Forelimb muscle (tissue), 1 donor: Measurements from ENCODE around the gene TNMD. TPM values are rescaled to one million over a fixed set of nuclear protein-coding genes. Genes with fewer than 3 reads are reported as not detected.
A peak's percentile ranks its signal among the peaks of the same experiment; 100 is the strongest.
"Not testable (repeated sequence)": the region's sequence is repeated elsewhere in the genome, so short reads cannot be mapped to it uniquely, and the experiment has no call there.

Source experiments
- DNase-seq: peaks from one replicate; pipeline ENCODE4 v3.0.0-alpha.2; 2013; ENCODE audit warnings: low read depth
- polyA plus RNA-seq: library from polyadenylated mRNA; unstranded; fragments of 120-200 nt; gene quantifications from one replicate; pipeline ENCODE4 v1.2.1, GENCODE V29; 2013; ENCODE audit not compliant: insufficient read length

The TNMD gene
- polyA plus RNA-seq = 68.7 TPM

DNA sequence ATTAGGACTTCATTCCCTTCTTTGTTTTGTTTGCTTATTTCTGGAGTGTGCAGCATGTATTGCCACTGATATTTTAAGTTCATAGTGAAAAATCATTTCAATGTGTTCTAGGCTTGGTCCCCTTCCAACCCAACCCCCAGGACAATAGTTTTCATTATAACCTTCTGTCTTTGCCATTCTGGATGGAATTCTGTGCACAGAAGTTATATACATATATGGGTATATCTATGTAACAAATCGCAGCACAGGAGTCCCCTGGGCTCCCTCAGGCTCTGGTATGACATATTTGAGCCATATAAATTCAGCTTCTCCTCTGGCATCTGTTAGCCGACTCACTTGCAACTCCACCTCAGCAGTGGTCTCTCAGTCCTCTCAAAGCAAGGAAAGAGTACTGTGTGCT, at the start of gene TNMD:
Gene TNMD (plus strand): TSS at position 326 of the 400 bp plus-strand sequence. CDS start 83 bp downstream, outside the sequence.
- no peak for DNase-seq

DNA sequence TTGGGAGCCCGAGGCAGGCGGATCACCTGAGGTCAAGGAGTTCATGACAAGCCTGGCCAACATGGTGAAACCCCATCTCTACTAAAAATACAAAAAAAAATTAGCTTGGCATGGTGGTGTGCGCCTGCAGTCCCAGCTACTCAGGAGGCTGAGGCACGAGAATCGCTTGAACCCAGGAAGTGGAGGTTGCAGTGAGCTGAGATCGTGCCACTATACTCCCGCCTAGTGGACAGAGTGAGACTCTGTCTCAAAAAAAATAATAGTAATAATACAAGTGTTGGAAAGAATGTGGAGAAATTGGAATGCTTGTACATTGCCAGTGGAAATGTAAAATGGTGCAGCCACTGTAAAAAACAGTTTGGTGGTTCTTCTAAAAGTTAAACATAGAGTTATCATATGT, 19.2 kb upstream of the TNMD start:
- DNase-seq = not testable (repeated sequence)

DNA sequence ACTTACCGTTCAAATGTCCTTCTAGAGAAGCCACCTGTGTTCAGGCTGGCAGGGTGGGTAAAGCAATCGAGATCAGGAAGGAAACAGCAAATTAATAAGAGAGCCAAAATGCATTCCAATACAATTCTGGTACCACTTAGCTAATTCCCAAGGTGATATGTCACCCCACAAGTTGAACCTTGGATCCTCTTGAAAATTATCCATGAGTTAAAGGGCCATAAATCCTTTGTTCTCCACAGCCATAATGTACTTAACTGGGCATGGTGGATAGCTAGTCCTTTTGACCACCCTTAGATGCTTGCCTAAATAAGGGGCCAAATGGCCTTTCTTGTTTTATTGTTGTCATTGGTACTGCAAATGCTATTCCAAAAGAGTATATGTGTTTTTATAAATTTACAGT, 2.0 kb downstream of the TNMD start:
- DNase-seq = no peak

DNA sequence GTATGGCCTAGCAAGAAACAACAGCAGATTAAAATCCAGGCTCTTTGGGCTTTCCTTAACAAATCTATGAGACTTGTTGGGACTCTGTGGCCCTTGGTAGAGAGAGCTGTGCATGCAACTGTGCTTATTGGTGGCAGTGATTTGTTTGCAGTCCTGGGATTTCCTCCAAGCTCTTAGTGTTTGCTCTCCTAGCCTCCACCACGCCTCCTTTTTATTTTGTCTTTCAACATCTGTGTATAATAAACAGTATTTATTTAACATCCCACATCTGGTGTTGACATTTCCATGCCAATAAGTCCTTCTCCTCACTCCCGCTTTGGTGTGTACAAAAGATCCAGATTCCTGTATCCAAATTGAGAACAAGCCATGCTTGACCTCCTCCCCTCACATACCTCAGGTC, 3.1 kb downstream of the TNMD start:
- DNase-seq = no peak

DNA sequence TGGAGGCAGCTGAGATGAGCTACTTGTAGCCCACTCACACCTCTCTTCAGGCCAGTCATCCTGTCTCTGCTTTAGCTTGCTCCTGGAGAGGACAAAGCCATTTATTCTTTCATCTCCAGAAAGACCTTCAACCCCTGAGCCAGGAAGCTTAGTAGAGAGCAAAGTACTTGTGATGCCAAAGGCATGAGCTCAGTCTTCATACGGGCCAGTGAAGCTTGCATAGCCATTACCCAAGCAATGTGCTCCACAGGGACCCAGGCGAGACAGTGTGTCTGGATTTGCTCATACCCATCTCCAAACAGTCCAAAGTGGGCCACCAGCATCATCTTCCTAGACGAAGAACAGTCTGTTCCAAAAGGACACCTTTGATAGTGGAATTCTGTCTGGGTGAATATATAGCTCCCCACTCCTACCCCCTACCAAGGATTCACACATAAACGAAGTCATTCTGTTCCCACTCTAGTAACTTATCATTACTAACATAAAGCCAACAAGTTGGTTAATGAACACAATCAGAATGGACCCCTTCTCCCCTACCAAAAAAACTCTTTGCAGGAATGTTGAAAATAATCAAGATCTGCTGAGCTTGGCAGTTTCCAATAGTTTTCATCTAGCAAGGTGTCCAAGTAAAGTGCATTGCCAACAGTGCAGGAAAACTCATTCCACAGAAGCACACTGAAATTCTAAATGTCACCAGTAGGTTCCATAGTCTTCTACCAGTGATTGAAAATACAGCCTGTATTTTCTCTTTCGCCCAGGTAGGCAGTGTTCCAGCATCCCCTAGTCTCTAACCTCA, 6.7 kb downstream of the TNMD start:
- no peak for DNase-seq

DNA sequence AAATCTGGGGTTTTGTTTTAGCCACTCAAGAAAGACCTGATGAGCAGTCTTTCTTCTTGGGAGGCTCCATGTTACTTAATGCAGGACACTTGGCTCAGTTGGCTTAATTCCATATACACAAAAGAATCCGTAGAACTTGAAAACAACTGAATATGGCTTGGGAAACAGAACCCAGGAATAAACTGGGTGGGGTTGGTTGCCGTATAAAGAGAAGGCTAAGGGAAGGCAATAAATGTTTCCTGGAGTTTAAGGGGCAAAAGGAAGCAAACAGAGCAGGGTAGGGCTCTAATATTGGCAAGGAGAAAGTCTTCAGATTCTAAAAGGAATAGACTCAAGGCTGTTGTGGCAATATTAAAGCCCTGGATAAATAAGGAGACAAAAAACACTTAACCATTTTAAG, 8.4 kb downstream of the TNMD start:
- DNase-seq = no peak

DNA sequence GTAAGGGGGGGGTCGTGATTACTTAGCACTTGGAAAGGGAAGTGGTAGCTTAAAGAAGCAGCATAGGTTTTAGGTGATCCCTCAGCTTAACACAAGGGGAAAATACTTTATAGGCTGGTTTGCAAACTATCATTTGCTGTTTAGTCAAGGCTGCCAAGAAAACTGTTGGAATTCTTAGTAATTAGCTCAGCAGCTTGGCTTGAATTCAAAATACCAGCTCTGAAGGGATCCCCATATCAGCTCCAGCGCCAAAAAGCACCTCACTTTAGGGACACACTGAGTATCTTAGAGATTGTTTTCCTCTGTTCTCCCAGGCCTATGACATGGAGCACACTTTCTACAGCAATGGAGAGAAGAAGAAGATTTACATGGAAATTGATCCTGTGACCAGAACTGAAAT, 8.8 kb downstream of the TNMD start:
- no peak for DNase-seq

DNA sequence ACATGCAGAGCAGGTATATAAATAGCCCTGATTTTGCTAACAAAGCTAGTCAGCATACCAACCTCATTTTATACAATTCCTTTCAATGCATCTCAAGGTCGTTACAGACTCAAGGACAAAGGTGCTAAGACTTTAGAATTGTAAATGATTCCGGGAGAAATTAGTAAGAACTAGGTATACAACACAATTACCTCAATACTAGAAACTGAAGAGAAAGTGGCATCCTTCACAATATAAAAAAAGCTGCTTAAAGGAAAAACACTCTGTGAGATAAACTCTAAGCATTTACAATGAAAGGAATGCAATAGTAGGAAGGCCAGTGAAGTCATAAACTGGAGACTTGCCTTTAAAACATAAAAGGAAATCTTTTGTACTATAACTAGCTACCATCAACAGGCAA, 11.9 kb downstream of the TNMD start:
- no peak for DNase-seq

DNA sequence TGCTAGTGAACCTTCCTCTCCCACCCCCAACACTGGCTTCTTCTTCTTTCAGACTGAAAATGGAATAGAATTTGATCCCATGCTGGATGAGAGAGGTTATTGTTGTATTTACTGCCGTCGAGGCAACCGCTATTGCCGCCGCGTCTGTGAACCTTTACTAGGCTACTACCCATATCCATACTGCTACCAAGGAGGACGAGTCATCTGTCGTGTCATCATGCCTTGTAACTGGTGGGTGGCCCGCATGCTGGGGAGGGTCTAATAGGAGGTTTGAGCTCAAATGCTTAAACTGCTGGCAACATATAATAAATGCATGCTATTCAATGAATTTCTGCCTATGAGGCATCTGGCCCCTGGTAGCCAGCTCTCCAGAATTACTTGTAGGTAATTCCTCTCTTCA, 14.7 kb downstream of the TNMD start:
- no peak for DNase-seq

DNA sequence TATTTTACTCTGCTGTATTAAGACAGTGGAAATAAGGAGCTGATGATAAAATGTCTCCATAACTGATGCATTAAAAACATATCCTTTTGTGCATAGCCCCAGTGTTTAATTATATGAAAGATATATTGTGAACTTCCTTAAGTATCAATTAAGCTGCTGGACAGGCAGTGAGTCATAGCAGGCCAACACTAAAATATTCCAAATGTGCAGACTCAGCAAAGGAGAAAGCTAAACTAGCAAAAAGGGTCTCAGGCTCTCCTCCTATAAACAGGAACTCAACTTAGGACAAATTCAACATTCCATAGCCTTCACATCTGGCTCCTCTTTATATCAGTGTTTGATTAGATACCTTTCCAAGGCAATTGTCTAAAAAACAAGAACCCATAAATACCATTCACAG, 15.6 kb downstream of the TNMD start:
- no peak for DNase-seq

DNA sequence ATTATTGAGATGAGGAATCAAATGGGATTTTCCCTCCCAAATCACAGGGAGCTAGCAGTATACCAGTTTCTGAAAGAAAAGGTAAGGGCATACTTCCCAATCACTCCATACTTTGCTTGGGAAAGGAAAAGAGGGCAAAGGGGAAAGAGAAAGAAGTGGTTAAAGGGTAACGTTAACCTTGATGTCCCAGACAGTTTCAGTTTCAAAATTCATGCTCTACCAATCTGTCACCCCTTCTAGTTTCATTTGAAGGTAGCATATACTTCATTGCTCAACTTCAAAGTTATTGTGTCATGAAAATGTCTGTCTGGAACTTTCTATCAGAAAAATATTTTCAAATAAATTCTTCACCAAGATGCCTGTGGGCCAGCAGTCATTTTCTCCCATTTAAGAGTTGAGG, 16.0 kb downstream of the TNMD start:
- DNase-seq = no peak

DNA sequence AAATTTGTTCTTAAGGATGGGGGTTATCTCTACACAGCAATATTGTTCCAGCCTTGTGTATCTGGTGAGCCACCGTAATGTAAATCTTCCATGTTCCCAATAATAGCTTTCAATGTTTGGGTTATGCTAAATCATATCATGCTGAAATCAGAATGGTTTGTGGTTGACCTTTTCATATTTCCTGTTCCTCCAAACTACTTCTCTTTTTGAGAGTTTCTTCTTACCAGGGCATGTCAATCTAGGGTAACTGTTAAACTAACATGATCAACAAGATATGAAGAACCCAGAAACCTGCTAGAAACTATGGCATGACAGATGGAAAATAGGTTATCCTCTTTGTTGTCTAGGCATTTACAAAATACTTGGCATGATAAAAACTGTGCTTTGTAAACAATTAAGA, 22.0 kb downstream of the TNMD start:
- DNase-seq = no peak

DNA sequence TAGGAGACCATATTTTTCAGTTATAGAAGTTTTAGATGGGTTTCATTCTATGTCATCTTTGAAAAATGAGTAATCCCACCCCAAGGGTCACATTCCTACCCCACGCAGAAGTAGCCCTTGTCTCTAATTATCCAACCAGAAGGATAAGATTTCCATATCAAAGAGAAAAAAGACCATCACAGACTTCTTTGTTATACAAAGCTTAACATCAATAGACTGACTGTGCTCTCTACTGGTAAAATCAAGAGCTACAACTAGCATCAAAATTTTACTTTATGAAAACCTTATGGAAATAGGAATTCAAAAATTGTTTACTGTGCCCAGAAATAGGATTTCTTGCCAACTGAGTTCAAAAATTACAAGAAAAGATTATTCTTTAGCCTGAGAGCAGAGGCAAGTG, 24.9 kb downstream of the TNMD start:
- DNase-seq = no peak

DNA sequence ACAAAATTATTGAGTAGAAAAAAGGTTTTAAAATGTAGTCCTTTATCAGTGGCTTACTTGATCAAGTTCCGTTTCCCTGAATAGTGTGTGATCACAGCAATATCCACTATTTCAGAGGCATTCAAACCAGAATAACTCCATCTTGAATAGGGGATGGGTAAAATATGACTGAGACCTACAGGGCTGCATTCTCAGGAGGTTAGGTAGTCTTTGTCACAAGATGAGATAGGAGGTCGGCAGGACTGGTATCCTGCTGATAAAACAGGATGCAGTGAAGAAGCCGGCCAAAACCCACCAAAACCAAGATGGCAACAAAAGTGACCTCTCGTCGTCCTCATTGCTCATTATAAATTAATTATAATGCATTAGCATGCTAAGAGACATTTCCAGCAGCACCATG, 27.2 kb downstream of the TNMD start:
- no peak for DNase-seq

DNA sequence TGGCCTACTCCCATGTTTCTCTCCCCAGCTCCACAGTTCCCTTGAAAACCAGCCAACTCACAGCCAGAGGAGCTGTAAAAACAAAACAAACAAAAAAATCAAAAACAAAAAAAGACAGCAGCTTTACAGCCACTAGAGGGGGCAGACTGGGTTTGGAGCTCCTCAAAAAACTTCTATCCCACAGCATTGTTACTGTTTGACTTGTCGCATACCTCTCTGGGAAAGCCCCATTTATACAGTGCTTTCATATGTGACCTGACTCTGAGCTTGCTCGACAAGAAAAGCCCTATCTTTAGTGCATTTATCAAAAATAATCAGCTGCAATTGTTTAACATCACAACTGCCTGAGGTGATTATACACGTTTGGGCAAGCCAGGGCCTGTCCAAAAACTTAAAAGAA, 30.3 kb downstream of the TNMD start:
- peak; percentile 24 for DNase-seq

DNA sequence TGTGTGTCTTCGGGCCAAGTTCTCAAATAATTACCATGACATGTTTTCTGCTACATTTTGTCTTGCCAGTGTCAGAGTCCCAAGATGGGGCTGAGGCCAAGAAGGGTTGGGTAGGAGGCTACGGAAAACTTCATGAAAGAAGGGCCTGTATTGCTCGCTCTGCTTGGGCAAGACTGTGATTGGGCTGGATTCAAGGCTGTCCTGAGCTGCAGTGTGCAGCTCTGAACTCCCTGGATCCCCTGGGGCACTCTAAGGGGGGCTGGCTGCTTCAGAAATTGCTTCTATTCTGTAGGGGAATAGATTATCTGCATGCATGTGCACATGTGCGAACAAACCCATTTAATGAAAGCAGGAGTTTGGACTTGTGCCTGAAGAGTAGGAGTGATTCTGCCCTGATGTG, 38.3 kb downstream of the TNMD start:
- DNase-seq = no peak

DNA sequence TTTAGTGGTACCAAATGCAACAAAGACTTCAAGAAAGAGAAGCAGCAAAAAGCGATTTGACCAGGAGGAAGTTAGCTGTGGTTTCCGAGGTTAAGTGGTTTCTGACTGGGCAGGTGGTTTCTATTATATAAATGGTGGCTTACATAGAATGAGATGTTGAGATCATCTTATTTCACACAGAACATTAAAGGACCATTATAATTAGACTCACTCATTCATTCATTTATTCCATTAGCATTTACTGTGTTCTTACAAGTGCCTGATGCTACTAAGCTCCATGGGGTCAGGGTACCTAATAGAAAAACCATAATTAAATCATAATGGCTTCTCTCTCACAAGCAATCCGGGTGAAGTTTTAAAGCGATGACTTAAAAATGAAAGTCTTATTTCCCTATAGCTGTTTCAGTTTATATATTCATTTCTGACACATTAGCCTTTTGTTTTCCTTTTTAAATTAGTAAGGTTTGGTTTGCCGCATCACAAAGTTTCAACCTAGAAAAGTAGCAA, 41.3 kb downstream of the TNMD start:
- DNase-seq = no peak

DNA sequence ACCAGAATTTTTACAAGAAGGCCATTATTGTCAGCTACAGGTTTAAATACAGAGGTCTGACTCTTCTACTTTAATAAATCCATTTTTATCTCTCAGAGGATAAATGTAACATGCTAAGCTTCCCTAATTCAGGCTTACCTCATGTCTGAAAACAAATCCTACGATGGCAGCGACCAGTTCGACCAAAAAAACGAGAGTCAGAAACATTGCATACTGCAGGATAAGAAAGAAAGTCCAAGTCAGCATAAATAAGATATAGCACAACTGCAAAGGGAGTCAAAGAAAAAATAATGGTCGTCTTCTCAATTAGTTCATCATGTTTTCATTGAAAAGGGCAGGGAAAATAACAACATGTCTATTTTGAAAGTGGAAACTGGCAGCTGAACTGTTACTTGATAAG, 50.3 kb downstream of the TNMD start:
- DNase-seq = no peak

DNA sequence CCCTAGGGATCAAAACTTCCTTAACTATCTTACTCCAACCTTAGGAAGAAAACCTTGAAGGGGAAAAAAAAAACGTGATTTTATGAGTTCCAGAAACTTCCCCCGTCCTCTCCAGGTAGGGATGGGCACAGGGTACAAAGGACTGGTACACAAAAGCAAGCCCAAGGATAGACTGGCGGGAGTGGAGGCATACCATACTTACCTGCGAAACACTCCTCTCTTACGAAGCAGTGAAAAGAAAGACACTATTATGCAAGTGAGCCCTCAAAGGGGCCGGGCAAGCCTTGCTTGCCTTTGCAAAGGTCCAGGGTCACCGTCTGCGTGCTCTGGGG, 51.2 kb downstream of the TNMD start:
- DNase-seq = no peak

DNA sequence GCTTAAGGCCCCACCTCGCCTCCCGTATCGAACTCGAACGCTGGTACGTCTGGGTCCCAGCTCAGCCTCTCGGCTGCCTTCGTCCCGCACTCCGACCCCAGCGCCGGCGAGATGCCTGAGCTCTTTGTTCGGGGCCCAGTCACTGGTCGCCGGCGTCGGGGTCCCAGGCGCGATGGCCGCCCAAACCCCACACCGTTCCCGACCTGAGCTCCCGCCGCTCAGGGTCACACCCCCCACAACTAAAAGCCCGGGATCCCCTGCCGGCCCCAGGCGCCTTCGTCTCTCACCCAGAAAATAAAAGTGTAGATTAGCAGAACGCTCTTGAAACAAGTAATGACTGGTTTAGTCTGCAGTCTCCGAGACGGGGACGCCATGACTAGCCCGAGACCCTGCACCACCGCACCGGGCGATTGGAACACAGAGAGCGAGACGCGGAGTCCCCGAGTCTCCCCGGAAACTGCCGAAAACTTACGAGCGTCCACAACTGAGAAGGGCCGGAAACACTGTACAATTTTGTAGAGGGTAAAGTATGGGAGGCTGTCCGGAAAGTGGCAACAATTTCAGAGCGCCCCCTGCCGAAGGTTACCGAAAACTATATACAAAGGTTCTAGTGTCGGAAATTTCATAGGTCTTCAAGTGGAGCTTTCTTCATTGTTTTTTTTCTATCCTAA, 51.7 kb downstream of the TNMD start, which contains the start of gene TSPAN6:
Gene TSPAN6 (minus strand): TSS at position 486 of the 671 bp plus-strand sequence. CDS start 112 bp downstream, at position 374.
- DNase-seq = peak; percentile 68

DNA sequence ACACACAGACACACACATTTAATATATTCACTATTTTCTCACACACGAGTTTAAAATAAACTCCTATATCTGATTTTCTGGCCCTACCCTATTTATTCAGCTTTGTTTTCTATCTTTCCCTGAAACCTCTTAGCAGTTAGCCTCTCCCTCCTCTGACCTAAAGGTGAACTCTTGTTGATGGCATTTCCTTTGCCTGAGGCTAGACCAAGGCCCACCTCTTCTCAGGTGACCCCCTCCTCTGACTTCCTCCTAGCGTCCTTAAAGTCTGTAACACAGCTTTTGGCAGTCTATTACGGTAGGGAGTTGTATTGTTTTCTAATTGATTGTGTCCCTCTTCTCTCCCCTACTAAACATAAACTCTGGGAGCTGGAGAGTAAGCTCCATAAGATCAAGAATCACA, 57.6 kb downstream of the TNMD start:
- DNase-seq = no peak

DNA sequence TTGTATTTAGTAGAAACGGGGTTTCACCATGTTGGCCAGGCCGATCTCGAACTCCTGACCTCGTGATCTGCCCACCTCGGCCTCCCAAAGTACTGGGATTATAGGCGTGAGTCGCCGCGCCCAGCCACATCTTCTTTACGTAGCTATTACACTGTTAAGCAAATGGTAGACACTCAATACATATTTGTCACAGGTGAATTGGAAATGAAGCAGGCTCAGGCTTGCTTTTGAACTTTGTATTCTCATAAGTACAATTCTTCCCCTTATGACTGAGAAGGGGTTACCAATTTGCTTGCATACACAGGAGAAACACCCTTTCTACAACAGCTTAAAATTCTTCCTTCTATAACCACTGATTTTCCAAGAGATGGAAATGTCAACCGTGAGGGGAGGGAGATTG, 58.5 kb downstream of the TNMD start:
- DNase-seq = no peak
